Testis (tissue), 2 donors: Measurements from ENCODE around the gene BCL2L11.

Experiments used
- POLR2A ChIP-seq: fragments of 450-650 bp; IDR thresholded peaks from one replicate; pipeline ENCODE4 v1.6.1; 2017; ENCODE audit warnings: antibody characterized with exemption, mild to moderate bottlenecking, moderate library complexity
- TF ChIP-seq, protein P1 (sequence below), 3 experiments: fragments of 450-650 bp in 2 of 3; fragments of 200-600 bp in 1 of 3; sonication (generic) in 1 of 3; IDR thresholded peaks; one replicate each; pipeline ENCODE4 v1.5.1; 2016 to 2019; ENCODE audit warnings: antibody characterized with exemption in 3 of 3, mild to moderate bottlenecking in 2 of 3, moderate library complexity in 1 of 3

DNA sequence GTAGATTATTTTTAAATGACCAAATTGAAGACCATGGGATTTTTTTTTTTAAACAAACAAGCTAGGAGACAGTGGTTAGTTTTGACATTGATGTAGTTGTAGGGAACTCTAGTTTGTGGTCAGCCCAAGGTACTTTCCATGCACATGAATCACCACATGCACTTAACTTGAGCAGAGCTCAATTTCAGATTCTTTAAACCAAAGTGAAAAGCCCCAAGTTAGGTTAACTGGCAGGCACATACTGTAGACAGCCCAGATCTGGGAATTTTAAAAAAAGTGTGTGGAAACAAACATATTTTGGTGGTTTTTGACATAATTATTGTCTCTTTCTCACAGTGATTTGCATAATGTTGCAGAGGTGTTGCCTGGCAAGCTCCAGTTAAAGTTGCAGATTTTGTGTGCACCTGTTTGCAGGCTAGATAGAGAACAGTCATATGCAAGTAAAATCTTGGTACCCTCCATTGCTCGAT is 88.4 kb downstream of the BCL2L11 start:
- TF ChIP-seq, protein P1, sequence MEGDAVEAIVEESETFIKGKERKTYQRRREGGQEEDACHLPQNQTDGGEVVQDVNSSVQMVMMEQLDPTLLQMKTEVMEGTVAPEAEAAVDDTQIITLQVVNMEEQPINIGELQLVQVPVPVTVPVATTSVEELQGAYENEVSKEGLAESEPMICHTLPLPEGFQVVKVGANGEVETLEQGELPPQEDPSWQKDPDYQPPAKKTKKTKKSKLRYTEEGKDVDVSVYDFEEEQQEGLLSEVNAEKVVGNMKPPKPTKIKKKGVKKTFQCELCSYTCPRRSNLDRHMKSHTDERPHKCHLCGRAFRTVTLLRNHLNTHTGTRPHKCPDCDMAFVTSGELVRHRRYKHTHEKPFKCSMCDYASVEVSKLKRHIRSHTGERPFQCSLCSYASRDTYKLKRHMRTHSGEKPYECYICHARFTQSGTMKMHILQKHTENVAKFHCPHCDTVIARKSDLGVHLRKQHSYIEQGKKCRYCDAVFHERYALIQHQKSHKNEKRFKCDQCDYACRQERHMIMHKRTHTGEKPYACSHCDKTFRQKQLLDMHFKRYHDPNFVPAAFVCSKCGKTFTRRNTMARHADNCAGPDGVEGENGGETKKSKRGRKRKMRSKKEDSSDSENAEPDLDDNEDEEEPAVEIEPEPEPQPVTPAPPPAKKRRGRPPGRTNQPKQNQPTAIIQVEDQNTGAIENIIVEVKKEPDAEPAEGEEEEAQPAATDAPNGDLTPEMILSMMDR (IDR thresholded peaks at IDR 0.05): no peak
- no peak for TF ChIP-seq POLR2A
